GM12891 (cell line): ENCODE data around the gene MND1.

Experiments
- DNase-seq: peaks from one replicate; pipeline ENCODE4 v3.0.0; 2011; ENCODE audit warnings: low spot score; ENCODE audit not compliant: insufficient read length
- FAIRE-seq: peaks from 2 replicates; lab custom pipeline; 2011; peaks lifted over from hg19 to GRCh38; lab: Jason Lieb, UNC
- PAX5 ChIP-seq: IDR thresholded peaks from 2 replicates; pipeline ENCODE4 v1.6.1; 2011; ENCODE audit warnings: low read length, moderate library complexity, mild to moderate bottlenecking; ENCODE audit not compliant: insufficient read depth, severe bottlenecking
- POLR2A ChIP-seq: IDR thresholded peaks from 2 replicates; pipeline ENCODE4 v1.6.1; 2011; ENCODE audit warnings: low read depth, low read length, control low read depth
- POLR2AphosphoS5 ChIP-seq: IDR thresholded peaks from 2 replicates; pipeline ENCODE4 v1.6.1; 2011; ENCODE audit warnings: low read depth, low read length, control low read depth
- POU2F2 ChIP-seq: IDR thresholded peaks from 2 replicates; pipeline ENCODE4 v1.6.1; 2011; ENCODE audit warnings: low read depth, mild to moderate bottlenecking, control low read depth, low read length, moderate library complexity
- SPI1 ChIP-seq: IDR thresholded peaks from 2 replicates; pipeline ENCODE4 v1.6.1; 2011; ENCODE audit warnings: low read depth, low read length, control low read depth
- TAF1 ChIP-seq: IDR thresholded peaks from 2 replicates; pipeline ENCODE4 v1.6.1; 2011; ENCODE audit warnings: low read depth, low read length, control low read depth

The MND1 gene

GRCh38 chr4:153345012-153345981 is 809 bp downstream of the MND1 start:
- DNase-seq (no peak), FAIRE-seq (peak; percentile 13)
- TF ChIP-seq SPI1 (no peak), POU2F2 (no peak), POLR2AphosphoS5 (no peak), POLR2A (no peak), PAX5 (no peak), TAF1 (no peak)

GRCh38 chr4:153346031-153346430 is 1.5 kb downstream of the MND1 start:
- TF ChIP-seq SPI1 (peak; percentile 31; the same call in 1 of the 2 replicates), POLR2A (no peak), POLR2AphosphoS5 (no peak)
- no peak for DNase-seq
- no peak for FAIRE-seq

- FAIRE-seq: no peak
- no peak for TF ChIP-seq PAX5
- TF ChIP-seq TAF1: no peak
- TF ChIP-seq POU2F2: no peak
- TF ChIP-seq SPI1: no peak
- no peak for TF ChIP-seq POLR2A
- no peak for TF ChIP-seq POLR2AphosphoS5
- no peak for DNase-seq
These were observed 2.1 kb downstream of the MND1 start for GRCh38 chr4:153346563-153346962.

- no peak for TF ChIP-seq POU2F2
- TF ChIP-seq TAF1: no peak
- no peak for TF ChIP-seq PAX5
- no peak for TF ChIP-seq POLR2AphosphoS5
- TF ChIP-seq SPI1: no peak
- no peak for TF ChIP-seq POLR2A
- DNase-seq: no peak
- FAIRE-seq: no peak
These were observed 2.6 kb downstream of the MND1 start for GRCh38 chr4:153347117-153347516.

GRCh38 chr4:153348006-153348405 is 3.5 kb downstream of the MND1 start:
- no peak for DNase-seq
- FAIRE-seq: peak; percentile 58
- TF ChIP-seq TAF1 (no peak), PAX5 (no peak), POLR2AphosphoS5 (no peak), POLR2A (no peak), SPI1 (no peak), POU2F2 (no peak)

- no peak for TF ChIP-seq TAF1
- TF ChIP-seq PAX5: no peak
- TF ChIP-seq POLR2A: no peak
- TF ChIP-seq SPI1: no peak
- TF ChIP-seq POLR2AphosphoS5: no peak
- no peak for TF ChIP-seq POU2F2
- peak; percentile 78 for FAIRE-seq
These were observed 4.8 kb downstream of the MND1 start for GRCh38 chr4:153349206-153349805.

GRCh38 chr4:153362184-153362583 is 17.7 kb downstream of the MND1 start:
- TF ChIP-seq POLR2AphosphoS5: no peak
- no peak for TF ChIP-seq POU2F2
- TF ChIP-seq SPI1: no peak
- no peak for TF ChIP-seq PAX5
- no peak for TF ChIP-seq POLR2A
- no peak for TF ChIP-seq TAF1
- DNase-seq (no peak), FAIRE-seq (peak; percentile 38)

More at GRCh38 chr4:153349206-153349805, 4.8 kb downstream of the MND1 start:
- no peak for DNase-seq

GRCh38 chr4:153364061-153364460 is 19.6 kb downstream of the MND1 start:
- FAIRE-seq: no peak
- TF ChIP-seq TAF1: no peak
- no peak for TF ChIP-seq PAX5
- no peak for TF ChIP-seq POLR2AphosphoS5
- no peak for TF ChIP-seq POLR2A
- TF ChIP-seq SPI1: no peak
- TF ChIP-seq POU2F2: no peak
- DNase-seq: no peak

- DNase-seq (no peak), FAIRE-seq (no peak)
- TF ChIP-seq POU2F2 (no peak), PAX5 (no peak), SPI1 (no peak), POLR2A (no peak), TAF1 (no peak), POLR2AphosphoS5 (no peak)
These were observed 20.5 kb downstream of the MND1 start for GRCh38 chr4:153365003-153365402.

- TF ChIP-seq POLR2AphosphoS5 (no peak), SPI1 (no peak), PAX5 (no peak), POU2F2 (no peak), TAF1 (no peak), POLR2A (no peak)
- FAIRE-seq (no peak), DNase-seq (no peak)
These were observed 22.0 kb downstream of the MND1 start for GRCh38 chr4:153366486-153366885.
